Thyroid gland (tissue), 4 donors: ENCODE results near the gene MYLK4. TPM values are rescaled to one million over a fixed set of nuclear protein-coding genes. Genes with fewer than 3 reads are reported as not detected.
A peak's percentile ranks its signal among the peaks of the same experiment; 100 is the strongest.

Experiments
- DNase-seq, 2 donors: peaks; one replicate each; pipeline ENCODE4 v3.0.0-alpha.2; 2019
- H3K27ac ChIP-seq, 3 donors: fragments of 200-600 bp; sonication (generic); 1 replicate in 2 of 3; 2 replicates in 1 of 3; pipeline ENCODE4 v1.5.1; 2016 to 2019; ENCODE audit warnings: mild to moderate bottlenecking in 1 of 3, moderate library complexity in 1 of 3
- H3K27me3 ChIP-seq: fragments of 200-600 bp; sonication (generic); one replicate; pipeline ENCODE4 v1.5.1; 2019
- H3K36me3 ChIP-seq, 2 donors: fragments of 200-600 bp; sonication (generic); one replicate each; pipeline ENCODE4 v1.5.1; 2016 to 2019
- H3K4me1 ChIP-seq, 2 donors: fragments of 200-600 bp; sonication (generic); one replicate each; pipeline ENCODE4 v1.5.1; 2017 to 2019
- H3K4me3 ChIP-seq, 3 donors: fragments of 200-600 bp; sonication (generic); replicated peaks in 1 of 3; 1 replicate in 2 of 3; 2 replicates in 1 of 3; pipeline ENCODE4 v1.5.1; 2016; ENCODE audit warnings: mild to moderate bottlenecking in 1 of 3
- H3K9me3 ChIP-seq: fragments of 200-600 bp; sonication (generic); one replicate; pipeline ENCODE4 v1.5.1; 2017
- CTCF ChIP-seq, 6 experiments: fragments of 200-600 bp in 3 of 6; fragments of 450-650 bp in 3 of 6; sonication (generic) in 3 of 6; IDR thresholded peaks; one replicate each; pipeline ENCODE4 v1.5.1; 2016 to 2019; ENCODE audit warnings: antibody characterized with exemption in 6 of 6, mild to moderate bottlenecking in 2 of 6, inconsistent platforms in 1 of 6, moderate library complexity in 1 of 6
- POLR2A ChIP-seq, 2 donors: fragments of 450-650 bp; IDR thresholded peaks; one replicate each; pipeline ENCODE4 v1.6.1; 2017; ENCODE audit warnings: antibody characterized with exemption in 2 of 2, mild to moderate bottlenecking in 2 of 2, moderate library complexity in 1 of 2
- WGBS, 2 donors: methylation state at CpG; one replicate each; pipeline ENCODE4 v1.1.5; 2017; 5-methylcytosine and 5-hydroxymethylcytosine counted together
- intact Hi-C: fragments of 100-400 bp; cut with DNase I; formaldehyde crosslinking; loops from one replicate; pipeline ENCODE4 v1.15.1; 2023
- total RNA-seq, 4 donors: library from RNA; depleted of rRNA; stranded (reverse); fragments of >200 nt; gene quantifications; one replicate each; pipeline ENCODE4 v1.2.3, GENCODE V29; 2016

Gene MYLK4
- total RNA-seq, 4 donors from 2014 or later, result 0.94 to 1.8 (median 1.1) TPM

- intact Hi-C loops, result no loop called here
- Histone ChIP-seq H3K9me3 (no peaks in the 10 kb centered on the region), H3K4me3 (no peak overlapping the region), H3K36me3 (no peaks in the 10 kb centered on the region), H3K4me1 (no peaks in the 10 kb centered on the region), H3K27ac (no peak overlapping the region), H3K27me3 (no peaks in the 10 kb centered on the region)
- no peak for TF ChIP-seq POLR2A (IDR thresholded peaks at IDR 0.05)
- no peak for TF ChIP-seq CTCF (IDR thresholded peaks at IDR 0.05)
- no peak for DNase-seq
- 88 to 91% methylated on average over 13 of the region's 13 CpGs for WGBS, 2 donors
Observed at GRCh38 chr6:2697291-2697690, 53.4 kb downstream of the MYLK4 start.

- intact Hi-C loops, result no loop called here
Observed at GRCh38 chr6:2695454-2696095, 55.1 kb downstream of the MYLK4 start.

GRCh38 chr6:2693231-2693630, 57.5 kb downstream of the MYLK4 start:
- Histone ChIP-seq H3K9me3 (no peaks in the 10 kb centered on the region), H3K4me1 (no peaks in the 10 kb centered on the region), H3K27me3 (no peaks in the 10 kb centered on the region), H3K4me3 (no peak overlapping the region), H3K36me3 (no peaks in the 10 kb centered on the region), H3K27ac (no peak overlapping the region)
- intact Hi-C loops, result no loop called here
- TF ChIP-seq CTCF (IDR thresholded peaks at IDR 0.05), result no peak
- no peak for TF ChIP-seq POLR2A (IDR thresholded peaks at IDR 0.05)
- 71 to 76% methylated on average over 1 of the region's 1 CpG for WGBS, 2 donors
- DNase-seq, result no peak

More at GRCh38 chr6:2695454-2696095, 55.1 kb downstream of the MYLK4 start:
- DNase-seq, result no peak
- no peaks in the 10 kb centered on the region for H3K9me3 ChIP-seq
- H3K27me3 ChIP-seq, result no peaks in the 10 kb centered on the region
- TF ChIP-seq POLR2A (IDR thresholded peaks at IDR 0.05) (no peak), CTCF (IDR thresholded peaks at IDR 0.05) (peak in 1 of 6 experiments; percentile 14)
- no peaks in the 10 kb centered on the region for H3K4me1 ChIP-seq
- no peak overlapping the region for H3K4me3 ChIP-seq
- 66 to 69% methylated on average over 5 of the region's 5 CpGs for WGBS, 2 donors
- no peak overlapping the region for H3K27ac ChIP-seq
- no peaks in the 10 kb centered on the region for H3K36me3 ChIP-seq

GRCh38 chr6:2688401-2689064, 62.2 kb downstream of the MYLK4 start:
- 92 to 95% methylated on average over 8 of the region's 8 CpGs for WGBS, 2 donors
- no peak for DNase-seq
- Histone ChIP-seq H3K36me3 (no peaks in the 10 kb centered on the region), H3K4me1 (no peaks in the 10 kb centered on the region), H3K4me3 (no peak overlapping the region), H3K27me3 (no peaks in the 10 kb centered on the region), H3K27ac (no peak overlapping the region), H3K9me3 (no peaks in the 10 kb centered on the region)
- intact Hi-C loops, result no loop called here
- TF ChIP-seq CTCF (IDR thresholded peaks at IDR 0.05) (no peak), POLR2A (IDR thresholded peaks at IDR 0.05) (no peak)

GRCh38 chr6:2687456-2687855, 63.3 kb downstream of the MYLK4 start:
- DNase-seq, result no peak
- TF ChIP-seq CTCF (IDR thresholded peaks at IDR 0.05) (no peak), POLR2A (IDR thresholded peaks at IDR 0.05) (no peak)
- intact Hi-C loops, result no loop called here
- Histone ChIP-seq H3K4me3 (no peak overlapping the region), H3K27me3 (no peaks in the 10 kb centered on the region), H3K4me1 (no peaks in the 10 kb centered on the region), H3K36me3 (no peaks in the 10 kb centered on the region), H3K27ac (no peak overlapping the region), H3K9me3 (no peaks in the 10 kb centered on the region)
- WGBS, 2 donors, result 87 to 89% methylated on average over 7 of the region's 7 CpGs
